Heart left ventricle (tissue), 16 donors: Measurements from ENCODE around the gene DYNLT5. TPM values are rescaled to one million over a fixed set of nuclear protein-coding genes. Genes with fewer than 3 reads are reported as not detected.

Experiments
- ATAC-seq, 4 donors: fragments of 200-7000 bp; cut with Tn5 transposase; one replicate each; pipeline ENCODE4 v1.9.1; 2020 to 2022; ENCODE audit warnings: moderate library complexity in 4 of 4, mild to moderate bottlenecking in 3 of 4, moderate number of reproducible peaks in 1 of 4
- DNase-seq, 5 donors: peaks; one replicate each; pipeline ENCODE4 v3.0.0-alpha.2; 2020
- H3K27ac ChIP-seq, 12 donors: fragments of 200-600 bp; sonication (generic) in 4 of 12; one replicate each; pipeline versions ENCODE4 v1.5.0 to v1.8.0; 2016 to 2022; ENCODE audit warnings: mild to moderate bottlenecking in 2 of 12
- H3K27me3 ChIP-seq, 9 donors: fragments of 200-600 bp; sonication (generic) in 2 of 9; one replicate each; pipeline versions ENCODE4 v1.5.1 to v1.8.0; 2016 to 2022; ENCODE audit warnings: mild to moderate bottlenecking in 3 of 9
- H3K36me3 ChIP-seq, 9 donors: fragments of 200-600 bp; sonication (generic) in 2 of 9; one replicate each; pipeline versions ENCODE4 v1.5.0 to v1.8.0; 2018 to 2022; ENCODE audit warnings: mild to moderate bottlenecking in 2 of 9
- H3K4me1 ChIP-seq, 12 donors: fragments of 200-600 bp; sonication (generic) in 4 of 12; one replicate each; pipeline versions ENCODE4 v1.5.0 to v1.8.0; 2016 to 2022; ENCODE audit warnings: mild to moderate bottlenecking in 3 of 12
- H3K4me3 ChIP-seq, 12 donors: fragments of 200-600 bp; sonication (generic) in 4 of 12; one replicate each; pipeline versions ENCODE4 v1.5.0 to v1.8.0; 2017 to 2022; ENCODE audit warnings: mild to moderate bottlenecking in 9 of 12, moderate library complexity in 4 of 12
- H3K9me3 ChIP-seq, 12 donors: fragments of 200-600 bp; sonication (generic) in 4 of 12; one replicate each; pipeline versions ENCODE4 v1.5.0 to v1.8.0; 2016 to 2022; ENCODE audit warnings: mild to moderate bottlenecking in 1 of 12
- POLR2A ChIP-seq, 2 donors: fragments of 450-650 bp; IDR thresholded peaks; one replicate each; pipeline ENCODE4 v1.6.1; 2017; ENCODE audit warnings: antibody characterized with exemption in 2 of 2, mild to moderate bottlenecking in 2 of 2, moderate library complexity in 2 of 2
- WGBS, 4 donors: extraction: QIAGEN DNeasy Blood & Tissue Kit in 2 of 4; methylation state at CpG; one replicate each; pipeline versions ENCODE4 v1.1.5 to v1.1.7; 2013 to 2018; 5-methylcytosine and 5-hydroxymethylcytosine counted together
- intact Hi-C, 10 donors: fragments of 100-400 bp; cut with DNase I; formaldehyde crosslinking; loops; one replicate each; pipeline versions ENCODE4 v1.11.1 to v1.14.2; 2022
- polyA plus RNA-seq, 2 donors: library from polyadenylated mRNA; stranded (reverse); fragments of 200-250 nt; gene quantifications; one replicate each; pipeline ENCODE4 v1.2.3, GENCODE V29; 2013
- total RNA-seq, 9 donors: library from RNA; depleted of rRNA in 2 of 9; stranded (reverse); fragments of >200 nt in 2 of 9; fragmentation: NEBNext Ultra II Directional in 3 of 9; extraction: Animal tissue kit (Norgen Biotek cat#: 25700) in 3 of 9; gene quantifications; one replicate each; pipeline versions ENCODE4 v1.1.0 to v1.2.4, GENCODE V29; 2016 to 2023
- TF ChIP-seq, protein P1 (sequence below), 12 donors: fragments of 200-600 bp; sonication (generic) in 4 of 12; IDR thresholded peaks; one replicate each; pipeline versions ENCODE4 v1.5.0 to v1.8.0; 2018 to 2022; ENCODE audit warnings: antibody characterized with exemption in 12 of 12, mild to moderate bottlenecking in 5 of 12
- donor health status: ischemic (EF 13 %, LVEDD 7.1; RV severe dilation, severe dysfunction).
- donor health status: healthy with polysubstance abuse.
- donor health status: DM: no; HTN: yes; CAD: no.
- donor health status: DM: no; HTN: no; CAD: no.
- donor health status: ischemic (EF 25% LVEDD 6.9; RV normal size, moderate dysfunction).
- donor health status: ischemic (EF 25% LVEDD 5.7; RV mildly dilated, moderate dysfunction).
- donor health status: healthy.
- donor health status: DM: yes; HTN: yes; CAD: no.
- donor health status: ischemic (EF 35%, LVEDD 5.7; RV mildly dilated, moderate dysfunction).
- donor health status: nonischemic (EF 11% LVEDD 7.7; RV severe dilation, severe dysfunction).
- donor health status: DM: yes; HTN: yes; CAD: no.
- donor health status: PGD.
- donor health status: ischemic (EF 29% LVEDD 5.4; RV normal size, mild dysfunction).
- donor health status: nonischemic (EF 23%, LVEDD 6.1; RV moderate dilation, normal function).

DYNLT5 gene
- total and polyA plus RNA-seq, 11 donors: 0.48 to 7.3 (median 1.8) TPM

DNA sequence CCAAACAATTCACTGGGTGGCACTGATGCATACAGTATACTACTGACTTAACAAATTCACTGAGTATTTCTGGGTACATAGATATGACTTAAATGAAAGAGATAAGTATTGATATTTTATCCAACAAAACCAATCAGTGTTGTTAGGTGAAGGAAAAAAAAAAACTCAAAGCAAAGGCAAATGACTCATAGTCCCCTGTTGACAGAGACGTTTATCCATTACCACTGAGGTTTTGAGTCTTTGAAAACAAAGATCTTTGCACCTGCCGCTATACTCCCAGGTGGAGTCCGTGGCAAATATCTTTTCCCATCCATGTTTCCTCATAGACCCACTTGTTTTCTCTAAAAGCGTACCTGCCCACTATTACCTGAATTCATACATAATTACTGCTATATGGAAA, 18.4 kb downstream of the DYNLT5 start:
- Histone ChIP-seq H3K27ac (no peak overlapping the region), H3K4me3 (no peak overlapping the region), H3K27me3 (no peaks in the 10 kb centered on the region), H3K9me3 (no peaks in the 10 kb centered on the region), H3K36me3 (no peaks in the 10 kb centered on the region), H3K4me1 (no peaks in the 10 kb centered on the region)
- no peak for ATAC-seq
- intact Hi-C loops: loop anchor here in 1 of 10 donors (5.0 kb wide), 1 partner anchor 732 kb away; no protein-coding TSS in a partner anchor
- 87 to 93% (median 92%) methylated on average over 4 of the region's 4 CpGs for WGBS, 4 donors
- no peak for TF ChIP-seq POLR2A (IDR thresholded peaks at IDR 0.05)
- TF ChIP-seq, protein P1, sequence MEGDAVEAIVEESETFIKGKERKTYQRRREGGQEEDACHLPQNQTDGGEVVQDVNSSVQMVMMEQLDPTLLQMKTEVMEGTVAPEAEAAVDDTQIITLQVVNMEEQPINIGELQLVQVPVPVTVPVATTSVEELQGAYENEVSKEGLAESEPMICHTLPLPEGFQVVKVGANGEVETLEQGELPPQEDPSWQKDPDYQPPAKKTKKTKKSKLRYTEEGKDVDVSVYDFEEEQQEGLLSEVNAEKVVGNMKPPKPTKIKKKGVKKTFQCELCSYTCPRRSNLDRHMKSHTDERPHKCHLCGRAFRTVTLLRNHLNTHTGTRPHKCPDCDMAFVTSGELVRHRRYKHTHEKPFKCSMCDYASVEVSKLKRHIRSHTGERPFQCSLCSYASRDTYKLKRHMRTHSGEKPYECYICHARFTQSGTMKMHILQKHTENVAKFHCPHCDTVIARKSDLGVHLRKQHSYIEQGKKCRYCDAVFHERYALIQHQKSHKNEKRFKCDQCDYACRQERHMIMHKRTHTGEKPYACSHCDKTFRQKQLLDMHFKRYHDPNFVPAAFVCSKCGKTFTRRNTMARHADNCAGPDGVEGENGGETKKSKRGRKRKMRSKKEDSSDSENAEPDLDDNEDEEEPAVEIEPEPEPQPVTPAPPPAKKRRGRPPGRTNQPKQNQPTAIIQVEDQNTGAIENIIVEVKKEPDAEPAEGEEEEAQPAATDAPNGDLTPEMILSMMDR (IDR thresholded peaks at IDR 0.05): no peak
- DNase-seq: no peak

DNA sequence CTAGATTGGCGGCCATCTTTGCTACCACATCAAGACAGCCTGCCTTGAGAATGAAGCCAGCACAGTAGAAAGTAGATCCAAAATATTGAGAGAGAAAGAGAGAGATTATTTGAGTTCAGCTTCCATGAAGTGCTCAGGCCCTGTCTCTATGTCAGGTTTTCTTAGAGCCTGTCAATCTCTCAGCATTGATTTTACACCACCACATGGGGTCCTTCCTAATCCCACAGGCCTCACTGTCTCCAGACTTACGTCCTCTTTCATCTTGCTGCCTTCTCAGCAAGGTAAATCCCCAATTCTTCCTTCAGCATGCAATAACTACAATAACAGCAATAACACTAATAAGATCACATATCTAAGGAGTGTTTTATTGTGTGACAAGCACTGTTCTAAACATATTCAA, 21.0 kb downstream of the DYNLT5 start:
- 96 to 98% (median 97%) methylated on average over 2 of the region's 2 CpGs for WGBS, 4 donors
- H3K4me3 ChIP-seq: no peak overlapping the region
- H3K27ac ChIP-seq: no peak overlapping the region
- DNase-seq (no peak), ATAC-seq (no peak)
- H3K27me3 ChIP-seq: no peaks in the 10 kb centered on the region
- H3K36me3 ChIP-seq: peaks cover 0 to 3% (median 0%) of the 10 kb centered on the region in 9 donors
- intact Hi-C loops: loop anchor here in 1 of 10 donors (5.0 kb wide), 1 partner anchor 729 kb away; no protein-coding TSS in a partner anchor
- TF ChIP-seq, protein P1 (IDR thresholded peaks at IDR 0.05): no peak
- no peak for TF ChIP-seq POLR2A (IDR thresholded peaks at IDR 0.05)
- H3K9me3 ChIP-seq: no peaks in the 10 kb centered on the region
- H3K4me1 ChIP-seq: no peaks in the 10 kb centered on the region

DNA sequence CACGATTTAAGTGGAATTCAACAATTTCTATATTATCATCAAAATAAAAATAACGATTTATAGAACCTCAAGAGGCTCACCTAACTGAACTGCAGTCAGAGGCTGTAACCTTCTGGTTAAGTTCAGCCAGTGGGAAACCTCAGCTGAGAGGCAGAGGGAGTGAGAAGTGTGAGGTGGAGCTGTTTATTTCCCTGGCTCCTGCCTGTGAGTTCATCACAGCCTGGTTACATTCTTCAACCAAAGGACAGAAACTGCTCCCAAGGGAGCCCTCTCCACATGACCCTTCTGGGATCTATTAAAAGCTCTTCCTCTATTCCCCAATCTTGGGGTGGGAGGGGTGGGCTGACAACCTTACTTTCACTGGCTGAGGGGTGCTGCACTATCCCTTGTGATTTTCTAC, 22.2 kb downstream of the DYNLT5 start:
- H3K4me3 ChIP-seq: no peak overlapping the region
- DNase-seq (no peak), ATAC-seq (no peak)
- H3K9me3 ChIP-seq: no peaks in the 10 kb centered on the region
- H3K27ac ChIP-seq: no peak overlapping the region
- peaks cover 0 to 5% (median 0%) of the 10 kb centered on the region in 9 donors for H3K36me3 ChIP-seq
- TF ChIP-seq, protein P1 (IDR thresholded peaks at IDR 0.05): no peak
- TF ChIP-seq POLR2A (IDR thresholded peaks at IDR 0.05): no peak
- WGBS, 4 donors: 69 to 73% (median 72%) methylated on average over 2 of the region's 2 CpGs
- intact Hi-C loops: loop anchor here in 1 of 10 donors (5.0 kb wide), 1 partner anchor 728 kb away; no protein-coding TSS in a partner anchor
- no peaks in the 10 kb centered on the region for H3K4me1 ChIP-seq
- no peaks in the 10 kb centered on the region for H3K27me3 ChIP-seq

DNA sequence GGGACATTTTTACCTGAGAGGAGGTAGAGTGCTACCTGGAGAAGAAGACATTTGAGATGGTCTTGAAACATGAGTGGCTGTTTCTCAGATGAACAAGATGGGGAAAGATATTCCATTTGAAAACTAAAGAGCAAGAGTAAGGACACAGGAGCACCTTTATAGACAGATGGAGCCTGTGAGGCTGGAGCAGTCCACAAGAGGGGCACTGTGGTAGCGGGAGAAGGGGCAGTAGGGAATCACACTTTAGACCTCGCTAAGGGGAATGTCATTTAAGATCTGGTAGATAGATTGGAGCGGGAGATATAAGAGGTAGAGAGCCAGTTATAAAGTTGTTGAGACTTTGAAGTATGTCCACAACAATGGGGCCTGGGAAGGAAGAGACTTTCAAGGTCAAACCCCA, 23.4 kb downstream of the DYNLT5 start:
- Histone ChIP-seq H3K4me3 (no peak overlapping the region), H3K9me3 (peaks cover 0 to 7% (median 0%) of the 10 kb centered on the region in 12 donors), H3K27ac (no peak overlapping the region), H3K36me3 (peaks cover 0 to 10% (median 0%) of the 10 kb centered on the region in 9 donors), H3K27me3 (no peaks in the 10 kb centered on the region), H3K4me1 (no peaks in the 10 kb centered on the region)
- 87 to 93% (median 90%) methylated on average over 3 of the region's 3 CpGs for WGBS, 4 donors
- ATAC-seq (no peak), DNase-seq (no peak)
- intact Hi-C loops: no loop called here
- TF ChIP-seq, protein P1 (IDR thresholded peaks at IDR 0.05): no peak
- TF ChIP-seq POLR2A (IDR thresholded peaks at IDR 0.05): no peak
